ENCODE results near the gene TPPP.

DNA sequence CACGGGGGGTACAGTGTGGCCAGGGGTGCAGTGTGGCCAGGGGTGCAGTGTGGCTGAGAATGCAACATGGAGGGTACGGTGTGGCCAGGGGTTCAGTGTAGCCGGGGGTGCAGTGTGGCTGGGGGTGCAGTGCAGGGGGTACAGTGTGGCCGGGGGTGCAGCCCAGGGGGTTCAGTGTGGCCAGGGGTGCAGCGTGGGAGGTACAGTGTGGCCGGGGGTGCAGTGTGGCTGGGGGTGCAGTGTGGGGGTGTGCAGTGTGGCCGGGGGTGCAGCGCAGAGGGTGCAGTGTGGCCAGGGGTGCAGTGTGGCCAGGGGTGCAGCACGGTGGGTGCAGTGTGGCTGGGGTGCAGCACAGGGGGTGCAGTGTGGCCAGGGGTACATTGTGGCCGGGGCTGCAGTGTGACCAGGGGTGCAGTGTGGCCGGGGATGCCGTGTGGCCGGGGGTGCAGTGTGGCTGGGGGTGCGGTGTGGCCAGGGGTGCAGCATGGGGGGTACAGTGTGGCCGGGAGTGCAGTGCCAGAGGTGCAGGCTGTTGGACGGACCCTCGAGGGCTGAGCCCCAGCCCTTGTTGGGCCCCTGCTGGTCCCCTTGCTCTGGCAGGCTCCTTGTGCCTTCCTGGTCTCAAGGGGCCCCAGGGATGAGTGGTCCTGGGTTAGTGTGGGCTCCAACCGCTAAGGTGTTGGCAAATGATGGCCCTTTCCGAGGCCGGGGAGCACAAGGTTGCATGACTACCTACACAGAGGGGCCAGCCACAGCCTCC is 17.9 kb downstream of the TPPP start:
- TF ChIP-seq, protein P1, sequence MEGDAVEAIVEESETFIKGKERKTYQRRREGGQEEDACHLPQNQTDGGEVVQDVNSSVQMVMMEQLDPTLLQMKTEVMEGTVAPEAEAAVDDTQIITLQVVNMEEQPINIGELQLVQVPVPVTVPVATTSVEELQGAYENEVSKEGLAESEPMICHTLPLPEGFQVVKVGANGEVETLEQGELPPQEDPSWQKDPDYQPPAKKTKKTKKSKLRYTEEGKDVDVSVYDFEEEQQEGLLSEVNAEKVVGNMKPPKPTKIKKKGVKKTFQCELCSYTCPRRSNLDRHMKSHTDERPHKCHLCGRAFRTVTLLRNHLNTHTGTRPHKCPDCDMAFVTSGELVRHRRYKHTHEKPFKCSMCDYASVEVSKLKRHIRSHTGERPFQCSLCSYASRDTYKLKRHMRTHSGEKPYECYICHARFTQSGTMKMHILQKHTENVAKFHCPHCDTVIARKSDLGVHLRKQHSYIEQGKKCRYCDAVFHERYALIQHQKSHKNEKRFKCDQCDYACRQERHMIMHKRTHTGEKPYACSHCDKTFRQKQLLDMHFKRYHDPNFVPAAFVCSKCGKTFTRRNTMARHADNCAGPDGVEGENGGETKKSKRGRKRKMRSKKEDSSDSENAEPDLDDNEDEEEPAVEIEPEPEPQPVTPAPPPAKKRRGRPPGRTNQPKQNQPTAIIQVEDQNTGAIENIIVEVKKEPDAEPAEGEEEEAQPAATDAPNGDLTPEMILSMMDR (IDR thresholded peaks at IDR 0.05) = no peak
- TF ChIP-seq POLR2A (IDR thresholded peaks at IDR 0.05) = no peak
